Fibroblast of pulmonary artery (primary cell): ENCODE results near the gene GABRD.

ENCODE experiments used
- DNase-seq: peaks from one replicate; pipeline ENCODE4 v3.0.0-alpha.2; 2010; ENCODE audit warnings: low read depth
- H3K4me3 ChIP-seq: replicated peaks from 2 replicates; pipeline ENCODE4 v1.5.1; 2011; ENCODE audit warnings: low read depth, mild to moderate bottlenecking, control low read depth, low read length, moderate library complexity
- CTCF ChIP-seq: IDR thresholded peaks from 2 replicates; pipeline ENCODE4 v1.5.1; 2011; ENCODE audit warnings: mild to moderate bottlenecking, control low read depth, low read length, inconsistent platforms; ENCODE audit errors: missing control alignments

Gene GABRD

GRCh38 chr1:2020310-2020655 lies 1.1 kb downstream of the GABRD start:
- TF ChIP-seq CTCF, result no peak
- no peak for DNase-seq

GRCh38 chr1:2021550-2021949 lies 2.4 kb downstream of the GABRD start:
- no peak for TF ChIP-seq CTCF
- H3K4me3 ChIP-seq, result no peak overlapping the region
- no peak for DNase-seq

More at GRCh38 chr1:2020310-2020655, 1.1 kb downstream of the GABRD start:
- H3K4me3 ChIP-seq, result no peak overlapping the region

DNA sequence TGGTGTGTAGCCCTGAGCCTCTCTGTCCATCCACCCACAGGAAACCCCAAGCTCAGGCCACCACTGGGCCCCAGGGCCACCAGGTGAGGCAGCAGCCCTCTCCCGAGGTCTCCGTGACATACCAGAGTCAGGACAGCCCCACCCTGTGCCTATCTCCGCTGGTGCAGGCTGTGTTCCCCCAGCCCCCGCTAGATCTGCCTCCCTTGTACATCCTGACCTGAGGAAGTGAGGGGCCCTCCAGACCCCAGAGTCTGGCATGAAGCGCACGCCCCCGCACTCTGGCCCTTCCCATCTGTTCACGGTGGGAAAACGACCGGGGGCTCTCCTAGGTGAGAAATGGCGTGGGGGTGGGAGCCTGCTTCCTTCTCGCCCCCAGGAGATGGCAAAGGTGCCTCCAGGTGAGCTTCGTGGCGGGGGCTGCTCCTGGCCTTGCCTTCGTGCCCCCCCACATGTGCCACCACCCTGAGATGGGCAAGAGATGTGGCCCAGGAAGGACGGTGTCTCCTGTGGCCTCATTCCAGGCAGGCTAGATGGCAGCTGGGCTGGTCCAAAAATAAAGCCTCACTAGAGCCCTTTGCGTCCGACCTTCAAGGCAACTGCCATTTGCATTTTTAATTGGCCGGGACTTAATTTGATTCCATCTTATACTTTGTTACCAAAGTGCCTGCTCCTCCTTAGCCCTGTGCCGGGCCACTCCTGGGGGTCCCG lies 3.1 kb downstream of the GABRD start:
- TF ChIP-seq CTCF, result no peak
- DNase-seq, result no peak
- H3K4me3 ChIP-seq, result no peak overlapping the region

DNA sequence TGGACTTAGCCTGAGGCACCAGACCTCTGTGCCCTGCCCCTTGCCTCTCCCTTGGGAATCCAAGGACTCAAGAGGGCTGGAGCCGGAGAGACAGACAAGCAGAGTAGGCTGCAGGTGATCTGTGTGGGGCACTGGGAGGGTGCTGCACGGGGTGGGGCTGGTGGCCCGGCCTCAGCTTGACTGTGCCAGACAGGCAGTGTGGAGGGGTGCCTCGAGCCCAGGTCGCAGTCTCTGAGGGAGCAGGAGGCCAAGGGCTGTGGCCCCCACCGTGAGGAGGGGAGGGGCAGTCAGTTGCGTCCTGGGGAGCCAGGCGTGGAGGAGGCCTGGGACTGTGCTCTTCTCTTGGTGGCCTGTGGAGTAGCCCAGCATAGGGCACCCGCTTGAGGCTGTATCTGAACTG lies 4.0 kb downstream of the GABRD start:
- H3K4me3 ChIP-seq, result no peak overlapping the region
- DNase-seq, result no peak
- TF ChIP-seq CTCF, result no peak

DNA sequence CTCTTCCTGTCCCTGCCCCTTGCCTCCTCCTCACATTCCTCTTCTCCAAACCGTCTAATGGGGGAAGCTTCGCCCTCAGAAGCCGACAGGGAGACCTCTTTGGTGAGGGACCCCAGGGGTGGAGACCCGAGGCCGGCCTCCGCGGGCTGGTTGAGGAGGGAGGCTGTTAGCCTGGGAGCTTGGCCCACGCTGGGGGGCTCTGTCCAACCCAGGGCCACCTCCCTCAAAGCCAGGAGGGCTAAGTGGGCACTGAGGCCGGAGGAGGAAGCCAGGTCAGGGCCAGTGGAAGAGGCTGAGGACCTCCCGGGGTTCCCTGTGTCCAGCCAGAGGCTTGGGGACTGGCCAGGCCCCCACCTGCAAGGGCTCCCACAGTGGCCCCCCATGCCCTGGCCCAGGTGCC lies 5.3 kb downstream of the GABRD start:
- H3K4me3 ChIP-seq, result no peak overlapping the region
- TF ChIP-seq CTCF, result no peak
- DNase-seq, result no peak

- H3K4me3 ChIP-seq, result no peak overlapping the region
- no peak for DNase-seq
- TF ChIP-seq CTCF, result no peak
Observed at GRCh38 chr1:2024887-2025286, 5.7 kb downstream of the GABRD start.

DNA sequence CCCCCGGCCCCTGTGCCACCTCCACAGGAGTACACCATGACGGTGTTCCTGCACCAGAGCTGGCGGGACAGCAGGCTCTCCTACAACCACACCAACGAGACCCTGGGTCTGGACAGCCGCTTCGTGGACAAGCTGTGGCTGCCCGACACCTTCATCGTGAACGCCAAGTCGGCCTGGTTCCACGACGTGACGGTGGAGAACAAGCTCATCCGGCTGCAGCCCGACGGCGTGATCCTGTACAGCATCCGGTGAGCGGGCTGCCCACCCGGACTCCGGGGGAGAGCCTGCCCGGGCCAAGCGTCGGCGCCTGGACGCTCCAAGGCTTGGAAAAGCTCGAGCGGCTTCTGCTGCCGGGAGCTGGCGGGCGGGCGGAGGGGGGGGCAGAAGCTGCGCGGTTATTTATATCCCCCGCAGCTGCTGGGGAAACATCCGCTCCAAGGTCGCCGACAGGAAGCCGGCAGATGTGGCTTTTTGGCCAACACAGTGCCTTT lies 6.4 kb downstream of the GABRD start:
- no peak for DNase-seq
- H3K4me3 ChIP-seq, result no peak overlapping the region
- TF ChIP-seq CTCF, result no peak
